DND-41 (cell line): ENCODE results near the gene PSEN2.

Experiments
- EZH2 ChIP-seq: IDR thresholded peaks from 3 replicates; pipeline ENCODE4 v1.6.1; 2012; ENCODE audit warnings: borderline replicate concordance, low read depth, mild to moderate bottlenecking, moderate library complexity, low read length, inconsistent platforms; ENCODE audit not compliant: severe bottlenecking
- TF ChIP-seq, protein P1 (sequence below): IDR thresholded peaks from 2 replicates; pipeline ENCODE4 v1.5.1; 2012; ENCODE audit warnings: borderline replicate concordance, low read length, moderate library complexity, mild to moderate bottlenecking; ENCODE audit not compliant: poor library complexity, severe bottlenecking; ENCODE audit errors: extremely low read depth

GRCh38 chr1:226832613-226833012, 37.8 kb upstream of the PSEN2 start:
- TF ChIP-seq, protein P1, sequence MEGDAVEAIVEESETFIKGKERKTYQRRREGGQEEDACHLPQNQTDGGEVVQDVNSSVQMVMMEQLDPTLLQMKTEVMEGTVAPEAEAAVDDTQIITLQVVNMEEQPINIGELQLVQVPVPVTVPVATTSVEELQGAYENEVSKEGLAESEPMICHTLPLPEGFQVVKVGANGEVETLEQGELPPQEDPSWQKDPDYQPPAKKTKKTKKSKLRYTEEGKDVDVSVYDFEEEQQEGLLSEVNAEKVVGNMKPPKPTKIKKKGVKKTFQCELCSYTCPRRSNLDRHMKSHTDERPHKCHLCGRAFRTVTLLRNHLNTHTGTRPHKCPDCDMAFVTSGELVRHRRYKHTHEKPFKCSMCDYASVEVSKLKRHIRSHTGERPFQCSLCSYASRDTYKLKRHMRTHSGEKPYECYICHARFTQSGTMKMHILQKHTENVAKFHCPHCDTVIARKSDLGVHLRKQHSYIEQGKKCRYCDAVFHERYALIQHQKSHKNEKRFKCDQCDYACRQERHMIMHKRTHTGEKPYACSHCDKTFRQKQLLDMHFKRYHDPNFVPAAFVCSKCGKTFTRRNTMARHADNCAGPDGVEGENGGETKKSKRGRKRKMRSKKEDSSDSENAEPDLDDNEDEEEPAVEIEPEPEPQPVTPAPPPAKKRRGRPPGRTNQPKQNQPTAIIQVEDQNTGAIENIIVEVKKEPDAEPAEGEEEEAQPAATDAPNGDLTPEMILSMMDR = no peak
- TF ChIP-seq EZH2 = no peak
